Stimulated activated CD4-positive, alpha-beta T cell treated with anti-CD3 and anti-CD28 coated beads, Interleukin-1b, Interleukin-23, amount 100 ng/mL, for 24 hours (primary cell): ENCODE measurements around the gene EGFR.

Experiments
- DNase-seq, 4 experiments: peaks; one replicate each; pipeline ENCODE4 v3.0.0-alpha.2; 2020; ENCODE audit warnings: low read depth in 4 of 4, low spot score in 1 of 4

EGFR gene

DNA sequence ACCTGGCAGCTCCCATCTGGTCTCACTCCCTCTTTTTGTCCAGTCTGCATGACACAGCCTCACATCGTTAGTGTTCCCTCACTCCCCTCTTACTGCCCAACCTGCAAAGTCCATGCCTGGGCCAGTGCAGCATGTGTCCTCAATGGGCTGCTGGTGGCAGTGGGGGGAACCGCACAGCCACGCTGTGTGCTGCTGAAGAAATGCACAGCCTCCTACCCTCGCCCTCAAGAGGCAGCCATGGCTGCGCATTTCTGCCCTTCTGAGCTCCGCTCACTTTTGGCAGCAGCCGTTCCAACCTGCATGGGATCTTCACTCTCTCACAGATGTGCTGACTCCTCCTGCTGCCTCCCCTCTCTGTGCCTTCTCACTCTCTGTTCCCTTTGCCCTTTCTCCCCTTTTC is 103.4 kb downstream of the EGFR start:
- no peak for DNase-seq

DNA sequence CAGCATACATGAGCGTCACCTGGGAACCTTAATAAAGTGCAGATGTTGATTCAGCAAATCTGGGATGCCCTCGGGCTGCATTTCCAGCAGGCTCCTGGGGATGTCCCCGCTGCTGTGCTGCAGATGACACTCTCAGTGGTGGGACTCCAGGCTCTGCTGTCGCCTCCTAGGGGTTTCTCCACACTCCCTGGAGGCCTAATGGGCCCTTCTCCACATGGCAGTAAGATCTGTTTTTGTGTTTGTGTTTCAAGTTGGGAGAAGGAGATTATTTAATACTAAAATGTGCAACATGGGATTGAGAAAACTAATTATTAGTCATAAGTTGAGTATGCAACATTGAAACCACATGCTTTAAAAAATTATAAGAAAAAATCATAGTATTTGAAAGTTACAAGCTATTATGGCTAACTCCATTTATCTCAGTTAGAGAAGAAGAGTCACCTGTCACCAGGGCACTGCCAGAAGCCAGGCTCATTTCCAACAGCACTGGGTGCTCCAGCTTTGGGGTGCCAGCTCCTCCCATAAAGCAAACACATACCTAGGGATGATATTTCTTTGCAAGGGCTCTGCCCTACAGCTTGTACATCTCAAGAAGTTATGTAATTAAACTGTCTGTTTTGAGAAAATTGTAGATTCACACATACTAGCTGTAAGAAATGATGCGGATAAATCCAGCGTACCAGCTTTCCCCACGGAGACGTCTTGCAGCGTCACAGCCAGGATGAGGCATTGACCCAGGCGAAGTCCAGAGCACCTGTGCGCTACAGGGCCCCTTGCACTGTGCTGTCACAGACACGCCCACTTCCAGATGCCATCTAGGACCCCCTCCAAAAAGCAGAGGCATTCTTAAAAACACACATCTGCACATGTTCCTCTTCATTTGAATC is 106.4 kb downstream of the EGFR start:
- no peak for DNase-seq

DNA sequence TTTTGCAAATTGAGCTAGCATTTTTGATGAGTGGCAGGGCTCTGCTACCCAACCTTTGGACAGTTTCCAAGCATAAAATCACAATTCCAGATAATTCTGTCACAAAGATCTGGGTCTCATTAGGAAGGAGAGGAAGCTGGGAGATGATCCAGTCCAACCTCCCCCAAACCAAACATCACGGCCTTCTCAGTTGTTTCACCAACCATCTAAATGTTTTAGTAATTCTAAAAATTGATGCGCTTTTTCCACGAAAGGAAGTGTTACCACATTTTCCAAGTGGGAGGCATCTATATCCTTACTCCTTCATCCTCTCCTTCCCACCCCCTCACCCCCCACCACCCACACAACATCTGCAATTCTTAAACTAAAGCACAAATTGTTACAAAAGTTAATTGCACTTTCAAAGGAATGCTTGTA is 108.3 kb downstream of the EGFR start:
- DNase-seq, result no peak

DNA sequence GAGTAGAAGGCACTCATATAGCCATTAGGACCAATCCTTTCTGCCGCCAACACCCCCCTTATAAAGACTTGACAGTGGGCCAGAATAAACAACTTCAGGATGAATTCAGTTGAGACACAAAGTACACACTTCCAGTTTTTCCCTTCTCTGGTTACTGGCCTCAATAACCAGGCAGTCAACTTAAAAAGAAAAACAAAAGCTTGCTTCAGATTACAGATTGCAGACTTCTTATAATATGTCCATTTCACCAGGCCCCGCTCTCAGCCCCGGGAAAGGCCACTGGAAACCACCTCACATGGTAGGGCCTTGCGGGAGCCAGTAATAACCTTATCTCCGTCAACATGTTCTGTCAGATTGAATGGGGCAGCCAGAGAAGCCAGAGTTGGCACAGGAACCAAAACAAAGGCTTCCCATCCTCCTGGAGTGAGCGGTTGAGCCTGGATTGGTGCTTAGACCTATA is 108.8 kb downstream of the EGFR start:
- DNase-seq, result no peak

DNA sequence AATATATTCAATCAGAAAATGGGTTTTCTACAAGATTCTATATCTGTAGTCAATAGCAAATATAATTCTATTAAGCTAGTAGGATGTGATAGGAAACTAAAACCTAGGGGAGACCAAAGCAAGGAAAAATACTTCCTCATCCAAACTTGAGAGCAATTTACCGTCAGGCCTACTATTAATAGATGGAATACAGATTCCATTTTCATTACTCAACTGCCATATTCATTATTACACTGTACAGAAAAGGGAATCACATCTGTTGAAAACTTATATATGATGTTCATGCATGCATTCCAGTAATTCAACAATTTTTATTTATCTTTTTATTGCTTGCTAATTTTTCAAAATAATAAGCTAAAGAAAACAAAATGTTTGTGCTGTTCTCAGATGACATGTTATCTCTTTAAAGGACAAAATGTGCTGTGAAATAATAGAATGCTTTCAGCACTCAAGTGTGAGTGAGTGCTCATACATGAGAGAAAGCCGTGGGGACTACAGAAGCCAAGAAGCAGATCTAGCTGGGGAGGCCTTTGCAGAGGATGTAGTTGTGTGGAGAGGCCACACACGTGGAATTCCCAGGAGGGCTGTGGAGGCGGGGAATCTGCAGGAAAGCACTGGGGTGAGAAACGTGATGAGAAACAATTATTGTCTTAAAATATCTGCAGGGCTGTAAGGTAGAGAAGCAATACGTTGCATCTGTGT is 110.0 kb downstream of the EGFR start:
- DNase-seq, result no peak

DNA sequence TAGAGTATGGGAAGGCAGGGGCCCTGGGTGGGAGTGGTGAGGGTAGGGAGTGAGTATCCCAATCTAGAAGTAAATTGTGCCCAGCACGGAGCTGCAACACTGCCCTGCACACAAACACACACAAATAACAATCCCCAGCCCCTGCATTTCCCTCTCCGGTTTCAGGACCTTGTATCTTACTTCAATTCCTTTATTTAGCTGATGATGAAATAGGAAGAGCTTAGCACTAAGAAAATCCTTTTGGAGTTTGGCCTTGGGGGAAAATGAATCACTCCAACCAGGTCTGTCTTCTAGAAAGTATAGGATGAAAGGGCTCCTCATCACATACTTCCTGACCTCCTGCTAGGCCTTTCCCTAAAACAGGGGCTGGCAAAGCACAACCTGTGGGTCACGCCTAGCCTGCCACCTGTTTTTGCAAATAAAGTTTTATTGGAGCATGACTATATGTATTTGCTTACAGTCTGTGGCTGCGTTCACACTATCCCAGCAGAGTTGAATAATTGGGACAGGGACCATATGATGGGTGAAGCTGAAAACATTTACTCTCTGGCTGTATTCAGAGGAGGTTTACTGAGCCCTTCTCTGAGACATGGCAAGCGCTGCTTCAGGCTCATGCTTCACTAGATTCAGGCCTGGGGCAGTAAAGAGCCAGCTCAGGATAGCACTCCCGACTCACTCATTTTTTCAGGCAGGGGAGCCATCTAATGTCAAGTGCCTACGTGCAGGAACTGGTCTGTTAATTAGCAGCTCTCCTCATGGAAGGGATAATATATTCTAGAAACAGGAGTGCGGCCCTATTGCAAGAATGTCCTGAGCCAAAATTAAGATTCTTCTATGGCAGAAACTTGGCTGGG is 111.0 kb downstream of the EGFR start:
- no peak for DNase-seq

DNA sequence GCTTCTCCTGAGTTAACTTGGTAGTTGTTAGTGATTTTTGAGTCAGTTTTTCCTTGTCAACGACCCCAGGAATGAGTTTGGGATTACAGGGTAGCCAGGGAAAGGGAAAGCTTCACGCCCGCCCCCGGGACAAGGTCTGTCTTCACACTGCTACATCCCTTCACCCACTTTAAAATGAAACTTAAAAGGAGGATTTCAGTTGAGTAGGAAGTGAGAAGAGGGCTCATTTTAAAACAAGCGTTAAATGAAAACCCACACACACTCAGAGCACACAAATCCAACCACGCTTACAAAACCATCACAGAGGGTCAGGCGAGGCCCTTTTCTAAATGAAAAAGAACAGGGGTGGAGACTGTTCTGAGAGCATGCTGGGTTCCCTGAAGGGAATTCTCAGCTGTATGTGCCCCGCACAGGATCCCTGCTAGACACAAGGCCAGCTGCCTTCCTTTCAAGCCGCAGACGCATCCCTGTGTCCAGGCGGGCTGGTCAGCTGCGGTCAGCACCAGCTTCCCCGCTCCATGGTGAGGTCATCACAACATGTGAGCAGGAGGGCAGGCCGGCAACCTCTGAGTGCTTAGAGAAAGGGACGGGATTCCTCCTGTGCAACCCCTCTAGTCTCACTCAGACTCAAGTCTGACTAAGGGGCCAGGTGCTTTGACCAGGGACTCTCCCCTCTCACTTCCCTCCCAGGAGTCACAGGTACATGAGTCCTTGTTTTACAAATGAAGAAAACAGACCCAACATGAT is 111.8 kb downstream of the EGFR start:
- DNase-seq, result no peak

DNA sequence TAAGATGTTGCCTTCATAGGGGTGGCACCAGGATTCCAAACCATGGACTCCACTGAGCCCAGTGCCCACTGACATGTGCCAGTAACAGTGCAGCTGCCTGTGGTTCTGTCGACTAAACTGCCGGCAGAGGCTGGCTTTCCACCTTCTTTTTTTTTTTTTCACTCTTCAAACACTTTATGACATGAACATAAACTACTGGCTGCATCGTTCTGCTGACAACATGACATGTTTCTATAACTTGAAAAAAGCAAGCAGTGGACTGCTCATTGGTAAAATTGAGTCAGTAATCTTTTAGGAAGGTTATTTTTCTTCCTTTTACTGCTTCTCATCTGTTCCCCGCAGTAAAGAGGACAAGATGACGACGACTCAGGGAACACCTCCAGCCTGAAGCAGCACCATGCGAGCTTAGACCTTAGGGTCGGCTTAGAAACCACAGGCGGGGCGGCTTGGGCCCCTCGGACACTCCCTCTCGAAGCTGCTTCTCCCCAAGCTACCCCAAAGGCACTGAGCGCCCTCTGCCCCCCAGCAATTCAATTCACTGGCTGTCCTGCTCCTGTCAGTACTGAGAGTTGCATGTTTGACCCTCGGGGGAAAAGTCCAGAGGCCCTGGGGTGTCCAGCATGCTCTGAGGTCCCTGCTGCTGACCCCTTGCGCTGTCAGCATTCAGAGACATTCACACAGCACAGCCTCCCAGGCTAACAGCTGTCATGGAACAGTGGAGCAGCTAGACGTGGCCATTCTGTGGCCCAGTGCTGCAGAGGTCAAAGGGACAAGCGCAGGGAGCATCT is 112.5 kb downstream of the EGFR start:
- no peak for DNase-seq

DNA sequence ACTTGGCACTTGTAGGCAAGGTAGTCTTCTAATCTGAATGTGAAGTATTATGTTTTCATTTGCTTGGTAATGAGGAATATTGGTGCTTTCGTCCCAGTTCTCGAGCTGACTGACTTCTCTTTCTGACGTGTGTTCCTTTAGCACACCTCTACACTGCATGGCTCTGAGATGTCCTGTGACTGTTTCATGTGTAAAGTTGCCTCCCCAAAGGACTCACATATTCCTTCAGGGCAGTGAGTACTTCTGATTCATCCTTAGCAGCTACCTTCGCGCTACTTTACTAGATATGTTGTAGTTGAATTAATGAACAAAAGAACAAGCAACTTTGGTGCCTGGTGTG is 113.7 kb downstream of the EGFR start:
- DNase-seq, result no peak

DNA sequence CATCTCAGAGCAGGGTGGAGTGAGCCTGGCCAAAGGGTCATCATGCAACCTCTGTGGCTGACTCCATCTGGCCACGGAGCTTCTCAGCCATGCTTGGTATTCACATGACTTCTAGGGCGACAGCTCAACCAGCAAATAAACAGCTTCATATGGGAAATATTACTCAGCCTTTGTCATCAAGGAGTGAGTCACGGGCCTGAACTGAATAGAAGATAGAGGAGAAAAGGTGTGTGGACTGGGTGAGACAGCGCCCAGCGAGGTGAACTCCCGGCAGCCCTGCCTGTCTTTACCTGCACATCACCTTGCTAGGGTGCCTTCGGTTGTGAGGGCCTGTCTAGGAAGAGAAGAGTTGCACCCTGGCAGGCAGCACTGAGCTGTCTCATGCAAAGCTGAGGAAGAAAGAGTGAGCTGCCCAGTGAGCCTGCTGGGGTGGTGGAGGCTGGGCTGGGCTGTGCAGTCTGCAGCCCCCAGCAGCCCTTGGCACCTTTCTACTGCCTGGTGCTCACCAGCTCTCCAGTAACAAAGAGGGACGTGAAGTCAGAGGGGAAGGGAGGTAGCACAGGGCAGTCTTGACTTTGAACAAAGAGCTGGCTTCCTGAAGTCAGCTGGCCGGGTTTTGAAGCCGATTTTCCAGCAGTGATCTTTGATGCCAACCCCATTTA is 114.2 kb downstream of the EGFR start:
- DNase-seq, result peak in 2 of 4 experiments; percentile 1 to 6

DNA sequence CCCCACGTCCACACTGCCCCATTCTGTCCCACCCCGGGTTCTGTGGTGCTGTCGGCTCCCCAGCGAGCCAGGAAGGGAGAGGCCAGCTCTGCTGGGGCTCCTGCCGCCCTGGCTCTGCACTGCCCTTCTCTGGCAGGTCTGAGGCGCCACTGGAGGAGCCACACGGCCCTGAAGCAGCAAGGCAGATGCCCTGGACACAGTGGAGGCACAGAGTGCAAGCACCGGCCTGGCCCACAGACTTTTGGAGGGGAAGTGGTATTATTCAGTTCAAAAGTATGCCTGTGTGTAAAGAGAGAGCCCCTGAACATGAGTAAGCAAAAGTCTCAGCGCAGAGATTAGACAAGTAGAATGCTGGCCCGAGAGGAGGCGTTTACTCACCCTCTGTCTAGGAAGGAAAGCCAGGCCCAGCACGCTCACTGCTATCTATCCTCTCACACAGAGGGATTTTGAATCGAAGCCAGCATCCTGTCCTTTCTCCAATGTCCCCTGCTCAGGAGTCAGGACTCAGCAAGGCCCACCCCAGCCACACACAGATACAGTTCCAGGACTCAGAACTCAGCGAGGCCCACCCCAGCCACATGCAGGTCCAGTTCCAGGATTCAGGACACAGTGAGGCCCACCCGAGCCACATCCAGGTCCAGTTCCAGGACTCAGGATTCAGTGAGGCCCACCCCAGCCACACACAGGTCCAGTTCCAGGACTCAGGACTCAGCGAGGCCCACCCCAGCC is 115.0 kb downstream of the EGFR start:
- DNase-seq, result no peak

DNA sequence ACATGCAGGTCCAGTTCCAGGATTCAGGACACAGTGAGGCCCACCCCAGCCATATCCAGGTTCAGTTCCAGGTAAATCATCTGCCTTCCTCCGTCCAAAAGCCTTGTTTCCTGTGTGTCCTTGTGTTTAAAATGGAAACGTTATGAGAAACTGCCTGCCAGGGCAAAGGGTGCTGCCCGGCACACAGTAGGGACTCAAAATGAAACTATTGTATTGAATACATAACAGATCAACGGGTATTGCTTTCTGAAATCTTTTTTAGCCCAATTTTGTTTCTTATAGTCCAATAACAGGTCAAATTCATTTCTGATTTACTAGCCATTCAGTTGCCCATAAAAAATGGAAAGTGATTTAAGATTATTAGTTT is 115.5 kb downstream of the EGFR start:
- DNase-seq, result no peak

DNA sequence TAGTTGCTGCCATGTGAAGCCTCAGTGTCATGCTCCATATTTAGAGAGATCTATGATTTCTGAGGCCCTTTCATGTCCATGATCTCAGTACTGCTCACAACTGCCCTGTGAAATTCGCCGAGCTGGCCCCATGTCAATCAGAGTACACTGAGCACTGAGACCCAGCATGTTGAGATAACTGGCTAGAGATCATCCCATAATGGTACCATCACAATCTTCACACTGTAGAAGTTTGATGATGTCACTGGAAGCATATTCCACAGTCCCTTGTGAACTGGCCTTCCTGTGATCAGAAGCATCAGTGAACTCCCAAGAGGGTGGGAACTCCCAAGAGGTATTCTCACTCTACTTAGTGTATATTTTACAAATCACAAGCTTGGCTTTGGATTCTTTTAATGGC is 116.0 kb downstream of the EGFR start:
- no peak for DNase-seq

DNA sequence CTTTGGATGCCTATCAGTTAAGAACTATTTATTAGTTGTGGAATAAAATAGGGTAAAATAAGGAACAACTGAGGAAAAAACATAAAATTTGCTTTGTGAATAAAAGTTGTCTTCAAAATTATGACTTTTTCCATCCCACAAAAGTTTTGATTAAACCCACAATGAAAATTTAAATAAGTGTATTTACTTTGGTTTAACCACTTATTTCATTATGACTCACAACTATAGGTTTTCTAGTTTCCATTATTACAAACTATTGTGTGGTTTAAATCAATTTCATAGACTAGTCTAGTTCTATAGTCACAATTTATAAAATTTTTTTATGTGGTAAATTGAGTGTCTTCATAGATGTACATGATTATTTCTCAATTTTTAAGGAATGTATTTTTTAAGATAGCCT is 116.6 kb downstream of the EGFR start:
- no peak for DNase-seq

DNA sequence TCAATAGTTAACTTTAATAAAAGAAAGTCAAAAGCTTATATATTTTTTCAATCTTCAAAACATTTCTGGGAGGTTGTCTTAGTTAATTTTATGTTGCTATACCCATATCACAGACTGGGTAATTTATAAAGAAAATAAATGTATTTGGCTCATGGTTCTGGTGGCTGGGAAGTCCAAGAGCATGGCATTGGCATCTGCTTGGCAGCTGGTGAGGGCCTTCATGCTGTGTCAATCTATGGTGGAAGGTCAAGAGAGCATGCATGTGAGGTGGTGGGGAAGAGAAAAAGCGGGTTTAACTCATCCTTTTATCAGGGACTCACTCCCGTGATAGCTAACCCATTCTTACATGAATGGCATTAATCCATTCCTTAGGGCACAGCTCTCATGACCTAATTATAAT is 119.8 kb downstream of the EGFR start:
- no peak for DNase-seq

DNA sequence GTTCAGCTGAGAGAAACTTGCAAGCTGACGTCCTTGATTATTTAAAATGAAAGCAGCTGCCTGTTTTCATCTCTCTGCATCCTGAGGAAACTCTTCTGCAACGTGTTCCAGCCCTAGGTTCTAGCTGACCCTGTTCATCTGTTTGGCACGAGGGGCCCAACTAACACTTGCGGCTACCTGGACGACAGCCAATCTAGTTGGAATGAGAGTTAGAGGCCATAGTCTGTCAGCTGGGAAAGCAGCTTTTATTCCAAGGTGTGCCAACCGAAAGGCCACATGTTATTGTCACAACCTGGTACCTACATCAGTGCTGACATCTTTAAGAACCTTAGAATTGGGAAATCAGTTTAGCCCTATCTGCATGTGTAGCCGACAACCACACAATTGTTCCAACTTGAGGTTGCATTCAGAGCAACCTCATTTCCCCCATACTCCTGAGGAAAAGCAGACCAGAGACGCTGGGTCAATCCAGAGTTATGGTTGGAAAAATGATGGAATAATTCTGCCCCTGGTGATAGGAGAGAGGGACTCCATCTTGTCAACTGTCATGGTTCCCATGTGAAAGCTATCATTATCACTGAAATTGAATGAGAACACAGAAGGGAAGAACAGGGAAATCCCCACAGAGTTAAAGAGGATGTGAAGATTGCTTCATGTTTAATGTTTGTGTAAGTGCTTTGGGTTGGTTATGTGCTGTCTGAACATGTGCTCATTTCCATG is 121.6 kb downstream of the EGFR start:
- no peak for DNase-seq

DNA sequence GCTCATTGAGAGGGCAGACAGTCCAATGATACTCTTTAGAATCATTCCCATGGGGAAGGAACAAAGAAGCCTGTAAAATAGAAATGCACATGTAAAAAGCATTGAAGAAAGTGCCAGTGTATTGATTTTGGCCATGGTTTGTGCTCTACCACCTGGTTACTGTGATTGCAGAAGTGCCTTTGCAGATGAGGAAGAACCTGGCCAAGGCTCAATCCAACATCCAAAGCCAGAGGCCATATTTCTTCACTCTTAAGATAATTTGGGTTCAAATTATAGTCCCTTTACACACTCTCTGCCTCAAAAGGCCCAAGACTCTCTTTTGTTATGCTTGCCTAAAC is 122.1 kb downstream of the EGFR start:
- no peak for DNase-seq

DNA sequence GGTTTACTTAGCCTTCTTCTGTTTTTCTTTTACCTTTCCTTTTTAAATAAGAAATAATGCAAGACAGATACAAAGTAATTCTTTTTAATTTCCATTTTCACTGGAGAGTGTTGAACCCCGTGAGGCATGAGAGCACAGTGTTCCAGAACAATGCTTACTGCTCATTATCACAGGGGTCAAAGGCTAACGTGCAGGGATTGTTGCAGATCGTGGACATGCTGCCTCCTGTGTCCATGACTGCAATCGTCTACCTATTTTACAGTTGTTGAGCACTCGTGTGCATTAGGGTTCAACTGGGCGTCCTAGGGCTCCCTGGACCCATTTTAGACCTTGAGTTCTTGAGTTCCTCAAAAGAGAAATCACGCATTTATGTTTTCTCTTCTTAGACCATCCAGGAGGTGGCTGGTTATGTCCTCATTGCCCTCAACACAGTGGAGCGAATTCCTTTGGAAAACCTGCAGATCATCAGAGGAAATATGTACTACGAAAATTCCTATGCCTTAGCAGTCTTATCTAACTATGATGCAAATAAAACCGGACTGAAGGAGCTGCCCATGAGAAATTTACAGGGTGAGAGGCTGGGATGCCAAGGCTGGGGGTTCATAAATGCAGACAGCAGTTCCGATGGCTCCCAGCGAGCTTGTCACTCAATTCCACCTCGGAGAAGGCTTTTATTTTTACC is 124.2 kb downstream of the EGFR start:
- no peak for DNase-seq
